HepG2 (cell line): ENCODE results near the gene NFE2.

Source experiments
- CHD4 ChIP-seq: fragments of 200-600 bp; sonication (generic); IDR thresholded peaks from 2 replicates; pipeline ENCODE4 v1.7.0; 2017; ENCODE audit warnings: mild to moderate bottlenecking, low read length, borderline replicate concordance
- CTCF ChIP-seq: sonication (generic); formaldehyde crosslinking; IDR thresholded peaks from 2 replicates; pipeline ENCODE4 v1.5.0; 2020; ENCODE audit warnings: mild to moderate bottlenecking, missing genetic modification reagents, moderate library complexity
- DDIT3 ChIP-seq: sonication (generic); formaldehyde crosslinking; IDR thresholded peaks from 2 replicates; pipeline ENCODE4 v1.4.0; 2020; ENCODE audit warnings: mild to moderate bottlenecking, missing genetic modification reagents
- EZH2 ChIP-seq: conservative IDR thresholded peaks from 2 replicates; pipeline ENCODE4 v1.6.1; 2012; ENCODE audit warnings: mild to moderate bottlenecking, low read depth, low read length, moderate library complexity
- KDM1A ChIP-seq: IDR thresholded peaks from 2 replicates; pipeline ENCODE4 v1.6.1; 2016; ENCODE audit warnings: missing compliant biosample characterization
- REL ChIP-seq: sonication (generic); formaldehyde crosslinking; conservative IDR thresholded peaks from 2 replicates; pipeline ENCODE4 v1.8.0; 2022; ENCODE audit warnings: mild to moderate bottlenecking, missing genetic modification reagents, moderate library complexity
- RXRA ChIP-seq: sonication (generic); formaldehyde crosslinking; IDR thresholded peaks from 2 replicates; pipeline ENCODE4 v1.5.1; 2020; ENCODE audit warnings: missing genetic modification reagents
- SIN3A ChIP-seq: IDR thresholded peaks from 2 replicates; pipeline ENCODE4 v1.6.1; 2011; ENCODE audit warnings: low read depth, mild to moderate bottlenecking, control low read depth, low read length, borderline replicate concordance
- TCF12 ChIP-seq, 2 experiments: fragments of 450-650 bp in 1 of 2; sonication (generic) in 1 of 2; formaldehyde crosslinking in 1 of 2; IDR thresholded peaks; 2 replicates each; pipeline versions ENCODE4 v1.6.1 to v1.8.0; 2017 to 2022; ENCODE audit warnings: antibody characterized with exemption in 1 of 2, mild to moderate bottlenecking in 1 of 2, missing genetic modification reagents in 1 of 2, moderate library complexity in 1 of 2
- UBTF ChIP-seq: sonication (generic); formaldehyde crosslinking; IDR thresholded peaks from 2 replicates; pipeline ENCODE4 v1.4.0; 2020; ENCODE audit warnings: mild to moderate bottlenecking, missing genetic modification reagents
- ZBTB34 ChIP-seq: sonication (generic); formaldehyde crosslinking; IDR thresholded peaks from 2 replicates; pipeline ENCODE4 v1.8.0; 2022; ENCODE audit warnings: mild to moderate bottlenecking, missing genetic modification reagents
- ZZZ3 ChIP-seq: sonication (generic); formaldehyde crosslinking; IDR thresholded peaks from 2 replicates; pipeline ENCODE4 v1.4.0; 2020; ENCODE audit warnings: missing genetic modification reagents, mild to moderate bottlenecking, borderline replicate concordance

GRCh38 chr12:54321363-54321762 lies 20.5 kb upstream of the NFE2 start:
- no peak for TF ChIP-seq CTCF
- no peak for TF ChIP-seq REL (CRISPR knock-in tag)
- TF ChIP-seq ZBTB34 (CRISPR knock-in tag): no peak
- no peak for TF ChIP-seq TCF12 (IDR thresholded peaks at IDR 0.05)
- TF ChIP-seq TCF12 (CRISPR knock-in tag; IDR thresholded peaks at IDR 0.05): no peak
- no peak for TF ChIP-seq DDIT3 (CRISPR knock-in tag)
- no peak for TF ChIP-seq RXRA (CRISPR knock-in tag)
- TF ChIP-seq KDM1A (CRISPR knock-in tag): no peak
- no peak for TF ChIP-seq CHD4
- TF ChIP-seq EZH2: no peak
- no peak for TF ChIP-seq SIN3A
- no peak for TF ChIP-seq ZZZ3 (CRISPR knock-in tag)
- TF ChIP-seq UBTF: no peak
